GM23248 (cell line): Measurements from ENCODE around the gene PIGR.

Experiments used
- EZH2 ChIP-seq: fragments of 200-600 bp; sonication (generic); IDR thresholded peaks from 2 replicates; pipeline ENCODE4 v1.6.1; 2018; ENCODE audit warnings: antibody characterized with exemption, mild to moderate bottlenecking; ENCODE audit not compliant: insufficient read depth, poor library complexity, severe bottlenecking
- EZH2phosphoT487 ChIP-seq: fragments of 200-600 bp; sonication (generic); IDR thresholded peaks from 2 replicates; pipeline ENCODE4 v1.6.1; 2018; ENCODE audit warnings: antibody characterized with exemption, moderate library complexity, mild to moderate bottlenecking, low read depth; ENCODE audit not compliant: insufficient read depth

GRCh38 chr1:206922524-206922923 lies 23.7 kb downstream of the PIGR start:
- TF ChIP-seq EZH2phosphoT487: no peak
- TF ChIP-seq EZH2: no peak
